GM19023 (cell line): ENCODE results near the gene STXBP1.
"Not testable (repeated sequence)": the region's sequence is repeated elsewhere in the genome, so short reads cannot be mapped to it uniquely, and the experiment has no call there.

ENCODE experiments used
- ATAC-seq: cut with Tn5 transposase; IDR thresholded peaks from one replicate; pipeline ENCODE4 v1.9.1; 2021; ENCODE audit warnings: mild to moderate bottlenecking, moderate library complexity; ENCODE audit not compliant: unreplicated experiment

Gene STXBP1

DNA sequence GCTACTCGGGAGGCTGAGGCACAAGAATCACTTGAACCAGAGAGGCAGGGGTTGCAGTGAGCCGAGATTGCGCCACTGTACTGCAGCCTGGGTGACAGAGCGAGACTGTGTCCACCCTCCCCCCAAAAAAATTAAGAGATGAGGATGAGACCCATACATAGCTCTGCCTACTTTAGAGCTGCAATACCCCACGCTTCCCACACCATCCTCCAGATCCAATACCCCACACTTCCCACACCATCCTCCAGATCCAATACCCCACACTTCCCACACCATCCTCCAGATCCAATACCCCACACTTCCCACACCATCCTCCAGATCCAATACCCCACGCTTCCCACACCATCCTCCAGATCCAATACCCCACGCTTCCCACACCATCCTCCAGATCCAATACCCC is 34.9 kb upstream of the STXBP1 start:
- ATAC-seq, result not testable (repeated sequence)

DNA sequence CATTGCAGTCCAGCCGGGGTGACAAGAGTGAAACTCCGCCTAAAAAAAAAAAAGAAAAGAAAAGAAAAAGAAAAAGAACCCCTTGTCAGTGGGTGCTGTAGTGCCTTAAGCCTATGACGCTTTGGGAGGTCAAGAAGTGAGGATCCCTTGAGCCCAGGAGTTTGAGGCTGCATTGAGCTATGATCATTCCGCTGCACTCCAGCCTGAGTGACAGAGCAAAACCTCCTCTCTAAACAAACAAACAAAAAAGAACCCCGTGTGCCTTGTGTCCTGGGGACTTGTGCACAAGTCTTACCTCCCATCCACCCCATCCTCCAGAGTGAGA is 33.5 kb upstream of the STXBP1 start:
- no peak for ATAC-seq

DNA sequence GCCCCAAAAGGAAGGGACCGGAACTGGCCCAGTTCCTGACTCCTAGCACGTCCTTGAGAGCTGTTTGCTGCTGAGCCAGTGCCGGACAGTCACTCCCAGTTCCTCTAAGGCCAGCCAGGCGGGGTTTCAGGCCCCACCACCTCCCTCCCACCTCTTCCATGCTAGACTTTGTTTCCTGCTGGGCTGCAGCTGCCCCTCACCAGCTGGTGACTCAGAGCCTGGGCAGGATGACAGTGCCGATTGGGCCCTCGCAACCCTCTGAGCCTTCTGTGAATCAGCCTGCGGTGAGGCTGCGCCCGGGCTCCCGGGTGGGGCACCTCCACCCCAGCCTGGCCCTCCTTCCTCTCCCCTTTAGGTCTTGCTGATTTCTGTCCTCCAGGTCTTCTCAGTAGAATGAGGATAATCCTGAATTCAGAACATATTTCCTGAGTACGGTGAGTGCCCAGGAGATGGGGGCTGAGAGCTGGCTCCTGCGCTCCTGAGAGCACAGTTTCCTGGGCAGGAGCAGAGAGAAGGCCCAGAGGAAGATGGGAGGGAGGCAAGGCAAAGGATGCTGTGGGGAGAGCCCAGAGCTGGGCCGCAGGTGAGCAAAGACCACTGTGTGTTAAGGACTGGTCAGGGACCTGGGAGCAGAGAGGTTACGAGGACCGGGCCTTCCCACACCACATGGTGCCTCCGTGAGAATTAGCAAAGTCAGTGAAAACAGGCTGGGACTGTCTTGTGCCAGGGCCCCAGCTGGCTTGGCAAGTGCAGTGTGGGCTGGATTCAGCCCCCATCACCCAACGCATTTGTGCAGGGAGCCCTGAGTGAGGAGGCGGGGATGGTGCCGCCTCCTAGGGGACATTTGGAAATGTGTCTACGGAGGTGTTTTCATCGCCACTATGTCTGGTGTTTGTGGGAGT is 32.9 kb upstream of the STXBP1 start:
- ATAC-seq, result no peak

DNA sequence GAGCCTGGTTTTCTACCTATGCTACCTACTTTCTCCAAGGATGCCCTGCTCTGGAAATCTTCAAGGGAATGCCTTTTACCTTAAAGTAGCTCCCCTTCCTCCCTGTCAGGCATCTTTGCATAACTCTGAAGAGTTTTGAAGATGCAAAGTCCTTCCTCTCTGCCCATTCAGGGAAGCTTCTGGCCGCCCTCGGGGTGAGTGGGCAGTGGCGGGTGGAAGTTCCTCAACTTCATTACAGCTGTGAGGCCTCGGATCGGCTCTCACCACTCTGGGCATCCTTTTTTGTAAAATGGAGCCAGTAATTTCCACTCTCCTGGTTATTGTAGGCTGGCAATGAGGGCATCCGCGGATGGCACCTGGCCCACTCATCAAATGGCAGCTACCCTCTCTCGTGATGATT is 31.7 kb upstream of the STXBP1 start:
- ATAC-seq, result no peak

DNA sequence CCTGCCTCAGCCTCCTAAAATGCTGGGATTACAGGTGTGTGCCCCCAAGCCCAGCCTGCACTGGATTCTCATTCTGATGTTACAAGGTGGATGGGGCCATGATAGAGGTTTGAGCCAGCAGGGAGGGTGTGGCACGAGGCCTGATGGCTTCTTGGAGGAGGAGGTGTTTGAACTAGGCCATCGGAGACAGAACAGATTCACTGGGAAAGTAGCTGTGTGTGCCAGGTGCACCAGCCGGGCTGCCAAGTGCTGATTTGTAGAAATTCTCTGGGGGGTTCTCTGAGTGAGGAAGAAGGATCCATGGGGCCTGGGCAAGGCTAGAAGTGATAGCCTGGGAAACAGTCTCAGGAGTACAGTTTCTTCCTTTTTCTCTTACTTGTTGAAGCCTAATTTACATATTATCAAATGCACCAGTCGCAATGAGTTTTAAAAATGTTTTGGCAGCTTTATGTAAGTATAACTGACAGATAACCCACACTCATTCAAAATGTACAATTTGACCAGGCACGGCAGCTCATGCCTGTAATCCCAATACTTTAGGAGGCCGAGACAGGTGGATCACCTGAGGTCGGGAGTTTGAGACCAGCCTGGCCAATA is 31.1 kb upstream of the STXBP1 start:
- no peak for ATAC-seq

DNA sequence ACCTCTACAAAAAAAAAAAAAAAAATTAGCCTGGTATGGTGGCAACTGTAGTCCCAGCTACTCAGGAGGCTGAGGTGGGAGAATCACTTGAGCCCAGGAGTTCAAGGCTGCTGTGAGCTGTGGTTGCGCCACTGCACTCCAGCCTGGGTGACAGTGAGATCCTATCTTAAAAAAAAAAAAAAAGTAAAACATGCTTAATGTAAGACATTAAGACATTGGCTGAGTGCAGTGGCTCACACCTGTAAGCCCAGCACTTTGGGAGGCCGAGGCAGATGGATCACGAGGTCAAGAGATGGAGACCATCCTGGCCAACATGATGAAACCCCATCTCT is 27.6 kb upstream of the STXBP1 start:
- not testable (repeated sequence) for ATAC-seq

DNA sequence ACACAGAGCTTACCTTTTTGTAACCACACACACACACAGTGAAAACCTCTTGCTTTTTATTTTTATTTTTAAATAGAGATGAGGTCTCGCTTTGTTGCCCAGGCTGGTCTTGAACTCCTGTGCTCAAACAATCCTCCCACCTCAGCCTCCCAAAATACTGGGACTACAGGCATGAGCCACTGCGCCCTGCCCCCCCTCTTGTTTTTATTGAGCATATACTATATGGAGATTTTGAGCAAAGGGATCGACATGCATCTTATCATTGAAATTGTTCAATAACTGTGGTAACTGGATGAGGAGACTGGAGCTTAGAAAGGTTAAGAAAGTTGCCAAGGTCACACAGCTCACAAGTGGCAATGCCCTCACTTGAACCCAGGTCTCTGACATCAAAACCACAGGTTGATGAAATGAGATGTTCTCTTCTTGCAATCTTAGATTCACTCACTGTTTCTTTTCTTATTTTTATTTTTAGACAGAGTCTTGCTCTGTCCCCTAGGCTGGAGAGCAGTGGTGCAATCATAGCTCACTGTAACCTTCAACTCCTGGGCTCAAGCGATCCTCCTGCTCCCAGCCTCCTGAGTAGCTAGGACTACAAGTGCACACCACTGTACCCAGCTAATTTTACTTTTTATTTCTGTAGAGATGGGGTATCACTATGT is 26.8 kb upstream of the STXBP1 start:
- ATAC-seq, result no peak

DNA sequence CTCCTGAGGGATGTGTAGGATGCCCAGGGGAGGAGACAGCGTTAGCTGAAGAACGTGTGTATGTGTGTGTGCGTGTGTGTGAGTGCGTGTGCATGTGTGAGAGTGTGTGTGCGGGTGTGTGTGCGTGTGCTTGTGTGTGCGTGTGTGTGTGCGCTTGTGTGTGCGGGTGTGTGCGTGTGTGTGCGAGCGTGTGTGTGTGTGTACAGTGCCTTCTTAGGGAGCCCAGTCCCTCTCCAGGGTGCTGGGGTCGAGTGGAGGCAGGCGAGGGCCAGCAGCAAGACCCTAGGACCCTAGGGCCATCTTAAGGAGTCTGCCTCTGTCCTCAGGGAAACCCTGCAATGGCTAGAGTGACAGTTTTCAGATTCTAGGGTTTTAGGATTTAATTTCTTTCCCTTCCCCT is 26.0 kb upstream of the STXBP1 start:
- no peak for ATAC-seq

DNA sequence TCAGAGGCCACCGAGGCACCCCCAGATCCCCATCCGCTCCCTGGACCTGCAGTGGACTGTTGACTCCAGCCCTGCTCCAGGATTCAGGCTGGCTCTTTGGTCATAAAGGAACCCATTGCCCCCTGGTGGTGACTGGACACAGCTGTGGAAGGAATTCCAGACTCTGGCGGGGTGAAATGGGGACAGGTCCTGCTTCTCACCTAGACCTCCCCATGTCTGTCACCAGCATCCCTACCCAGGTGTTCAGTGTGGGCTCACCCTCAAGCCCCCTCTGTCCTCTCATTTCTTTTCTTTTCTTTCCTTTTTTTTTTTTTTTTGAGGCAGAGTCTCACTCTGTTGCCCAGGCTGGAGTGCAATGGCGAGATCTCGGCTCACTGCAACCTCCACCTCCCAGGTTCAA is 25.5 kb upstream of the STXBP1 start:
- ATAC-seq, result no peak

DNA sequence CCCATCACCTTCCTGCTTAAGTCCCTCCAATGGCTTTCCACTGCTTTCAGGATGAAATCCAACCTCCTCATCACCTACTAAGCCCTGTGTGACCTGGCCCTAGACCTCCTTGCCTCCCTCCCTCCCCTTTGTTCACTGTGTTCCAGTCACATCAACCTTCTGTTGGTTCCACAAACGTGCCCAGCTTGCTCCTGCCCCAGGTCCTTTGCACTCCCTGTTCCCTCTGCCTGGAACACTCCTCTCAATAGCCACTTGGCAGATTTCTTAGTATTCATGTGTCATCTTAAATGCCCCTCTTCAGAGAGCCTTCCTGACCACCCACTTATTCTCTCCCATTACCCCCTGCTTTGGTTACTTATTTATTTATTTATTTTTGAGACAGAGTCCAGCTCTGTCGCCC is 24.1 kb upstream of the STXBP1 start:
- no peak for ATAC-seq

DNA sequence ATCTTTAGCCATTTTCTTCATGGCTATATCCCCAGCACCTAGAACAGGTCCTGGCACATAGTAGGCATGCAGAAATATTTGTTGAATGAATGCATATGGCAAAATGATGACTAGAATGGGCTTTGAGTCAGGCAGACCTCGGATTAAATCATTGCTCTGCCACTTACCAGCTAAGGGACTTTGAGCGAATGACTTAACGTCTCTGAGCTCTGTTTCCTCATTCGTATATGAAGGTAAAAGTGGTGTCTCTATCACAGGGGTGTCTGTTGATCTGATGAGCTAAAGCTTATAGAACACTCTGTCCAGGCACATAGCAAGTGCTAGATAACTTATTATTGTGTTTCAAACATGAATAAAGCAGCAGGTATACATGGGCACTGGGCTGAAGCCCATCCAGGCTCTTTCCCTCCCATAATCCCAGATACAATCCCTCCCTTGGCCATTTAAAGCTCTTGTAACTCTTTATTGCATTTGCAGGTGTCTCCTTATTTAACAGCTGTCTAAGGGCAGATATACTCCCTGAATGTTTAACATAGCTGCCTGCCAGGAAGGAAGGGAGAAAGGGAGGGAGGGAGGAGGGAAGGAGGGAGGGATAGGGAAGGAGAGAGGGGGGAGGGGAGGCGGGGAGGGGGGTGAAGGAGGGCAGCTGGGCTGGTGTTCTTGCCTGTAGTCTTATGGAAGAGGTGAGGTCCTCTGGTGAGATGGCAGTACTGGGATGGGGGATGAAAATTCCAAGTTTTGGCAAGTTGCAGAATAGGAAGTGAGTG is 23.2 kb upstream of the STXBP1 start:
- ATAC-seq, result no peak

DNA sequence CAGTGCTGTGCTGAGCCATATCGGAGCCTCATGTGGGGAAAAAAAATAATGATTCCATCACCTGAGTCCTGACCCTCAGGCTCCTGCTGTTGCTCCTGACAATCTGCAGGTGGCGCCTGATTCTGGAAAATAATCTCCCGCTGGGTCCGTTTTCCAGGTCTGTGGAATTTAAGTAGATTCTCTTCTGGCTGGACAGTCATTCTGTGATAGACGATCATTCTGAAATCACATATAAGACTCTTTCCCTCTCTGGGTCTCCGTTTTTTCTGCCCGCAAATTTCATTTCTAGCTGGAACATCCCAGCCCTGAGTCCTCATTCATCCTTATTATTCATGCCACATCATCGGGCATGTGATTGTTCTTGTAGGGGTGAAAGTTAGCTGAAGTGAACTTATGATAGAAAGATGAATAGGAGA is 22.1 kb upstream of the STXBP1 start:
- ATAC-seq, result no peak

DNA sequence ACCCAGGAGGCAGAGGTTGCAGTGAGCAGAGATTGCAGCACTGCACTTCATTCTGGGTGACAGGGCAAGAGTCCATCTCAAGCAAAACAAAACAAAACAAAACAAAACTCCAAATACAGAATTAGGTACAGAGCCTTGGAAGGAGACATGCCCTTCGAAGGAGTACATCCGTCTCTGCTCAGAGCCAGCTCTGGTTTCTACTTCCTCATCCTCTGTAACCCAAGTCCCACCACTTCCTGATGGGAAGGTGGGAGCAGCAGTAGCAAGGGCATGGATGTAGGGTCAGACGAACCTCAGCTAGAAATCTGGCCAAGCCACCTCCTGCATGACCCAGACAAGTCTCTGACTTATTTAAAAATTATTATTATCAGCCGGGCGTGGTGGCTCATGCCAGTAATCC is 16.5 kb upstream of the STXBP1 start:
- no peak for ATAC-seq

DNA sequence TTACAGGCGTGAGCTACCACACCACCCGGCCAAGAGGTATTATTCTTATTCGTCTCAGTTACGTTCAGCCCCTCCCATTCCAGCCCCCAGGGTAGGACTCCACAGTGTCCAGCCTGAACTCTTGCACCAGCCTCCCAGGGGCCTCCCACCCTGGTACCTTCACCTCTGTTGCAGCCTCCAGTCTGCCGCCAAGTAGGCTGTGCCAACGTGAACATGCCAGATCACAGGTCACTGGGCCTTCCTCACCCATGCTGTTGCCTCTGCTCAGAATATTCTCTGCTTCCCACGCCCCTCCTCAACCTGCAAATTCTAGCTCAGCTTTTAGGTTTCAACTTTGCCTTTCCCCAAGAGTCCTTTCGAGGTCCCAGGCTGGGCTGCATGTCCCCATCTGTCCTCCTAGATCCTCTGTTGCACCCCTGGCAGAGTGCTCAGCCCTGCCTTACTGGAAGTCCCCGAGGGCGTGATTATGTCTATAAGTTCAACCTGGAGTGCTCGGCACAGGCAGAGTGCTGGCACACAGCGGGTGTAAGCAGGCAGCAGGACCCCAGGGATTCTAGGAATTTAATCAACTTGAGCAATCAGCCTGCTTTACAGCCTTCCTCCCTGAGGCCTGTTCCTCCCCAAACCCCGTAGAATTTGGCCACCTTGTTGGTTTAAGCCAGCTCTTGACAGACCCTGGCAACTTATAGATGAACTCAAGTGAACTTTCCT is 13.1 kb upstream of the STXBP1 start:
- ATAC-seq, result no peak

DNA sequence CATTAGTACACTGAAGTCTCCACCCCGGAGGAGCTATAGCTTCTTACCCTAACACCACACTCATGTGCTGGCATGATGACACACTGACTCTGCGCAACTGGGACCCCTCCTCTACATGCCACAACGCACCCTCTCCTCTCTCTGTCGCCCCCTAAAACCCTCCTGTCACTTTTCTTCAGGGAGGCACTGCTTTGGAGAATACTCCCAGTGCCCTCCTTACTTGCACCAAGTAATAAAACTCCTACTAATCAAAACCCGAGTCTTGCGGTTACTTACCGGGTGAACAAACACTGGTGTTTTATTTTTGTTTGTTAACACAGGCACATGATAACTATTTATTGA is 12.6 kb upstream of the STXBP1 start:
- no peak for ATAC-seq

DNA sequence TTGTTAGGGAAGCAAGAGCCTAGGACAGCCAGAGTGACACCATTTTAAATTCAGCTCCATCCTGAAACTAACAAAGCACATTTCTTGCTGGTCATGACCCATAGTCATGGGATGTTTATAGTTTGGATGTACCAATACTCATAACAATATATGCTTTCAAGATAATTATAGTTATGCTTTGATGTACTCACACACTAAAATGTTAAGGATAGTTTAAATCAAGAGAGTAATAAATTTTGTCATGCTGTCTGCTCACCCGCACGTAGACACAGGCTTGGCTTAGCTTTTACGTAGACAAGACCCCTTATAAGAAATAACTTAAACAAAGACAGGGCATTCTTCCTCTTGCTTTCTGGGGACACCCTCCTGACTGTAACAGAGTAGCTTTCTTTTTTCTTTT is 8.9 kb upstream of the STXBP1 start:
- no peak for ATAC-seq

DNA sequence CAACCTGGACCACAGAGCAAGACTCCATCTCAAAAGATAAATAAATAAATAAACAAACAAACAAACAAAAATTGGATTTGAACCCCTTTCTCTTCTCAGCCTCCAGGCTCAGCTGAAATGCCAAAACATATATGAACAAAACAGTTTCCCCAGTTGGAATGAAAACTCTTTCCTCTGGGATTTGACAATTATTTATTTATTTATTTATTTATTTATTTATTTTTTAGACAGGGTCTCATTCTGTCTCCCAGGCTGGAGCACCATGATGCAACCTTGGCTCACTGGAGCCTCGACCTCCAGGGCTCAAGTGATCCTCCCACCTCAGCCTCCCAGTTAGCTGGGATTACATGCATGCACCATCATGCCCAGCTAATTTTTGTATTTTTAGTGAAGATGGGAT is 6.0 kb upstream of the STXBP1 start:
- ATAC-seq, result no peak

DNA sequence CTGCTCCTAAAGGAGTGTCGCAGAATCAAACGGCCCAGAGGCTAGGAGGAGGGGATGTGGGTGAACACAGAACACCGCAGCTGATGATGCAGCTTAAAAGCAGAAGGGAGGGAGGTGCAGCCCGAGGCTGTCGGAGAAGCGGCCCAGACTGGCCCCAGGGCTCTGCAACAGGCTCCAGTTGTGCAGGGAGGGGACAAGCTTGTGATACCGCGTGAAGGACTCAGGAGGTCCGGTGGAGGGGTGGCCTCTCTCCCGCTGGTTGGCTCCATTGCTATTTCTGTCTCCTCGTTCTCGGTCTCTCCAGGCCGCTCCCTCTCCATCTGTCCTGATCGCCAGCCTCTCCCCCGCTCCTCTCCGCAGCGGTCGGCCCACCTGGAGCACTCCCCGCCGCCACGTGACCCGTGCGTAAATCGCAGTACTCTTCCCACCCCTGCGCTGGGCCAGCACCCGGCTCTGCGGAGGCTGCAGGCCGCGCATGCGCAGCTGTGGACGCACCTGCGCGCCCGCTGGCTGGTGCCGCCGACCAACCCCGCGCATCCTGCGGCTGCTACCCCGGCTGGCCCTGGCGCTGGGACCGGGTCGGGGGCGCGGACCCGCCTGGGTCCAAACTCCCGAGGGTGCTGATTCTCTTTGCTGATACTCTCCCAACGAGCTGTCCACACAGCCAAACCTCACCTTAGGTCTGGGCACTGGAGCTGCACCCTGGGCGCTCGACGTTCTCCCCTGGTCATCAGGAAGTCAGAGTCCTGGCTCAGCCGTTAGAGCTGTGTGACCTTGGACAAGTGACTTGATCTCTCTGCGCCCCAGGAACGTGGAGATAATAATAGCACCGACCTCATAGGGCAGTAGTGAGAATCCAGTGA is 3.7 kb upstream of the STXBP1 start:
- ATAC-seq, result no peak

DNA sequence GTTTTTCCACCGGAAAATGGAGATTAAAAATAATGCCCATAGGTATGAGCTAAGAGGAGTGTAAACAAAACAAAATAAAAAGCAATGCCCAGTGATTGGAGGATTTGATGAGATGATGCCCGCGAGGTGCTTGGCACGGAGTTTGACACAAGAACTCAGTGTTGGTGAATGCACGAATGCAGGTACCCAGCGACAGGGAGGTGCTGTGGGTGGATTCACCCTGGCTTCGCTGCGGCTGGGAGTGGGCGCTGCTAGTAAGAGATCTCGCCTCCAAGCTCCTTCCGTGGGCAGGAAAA is 526 bp upstream of the STXBP1 start:
- no peak for ATAC-seq

DNA sequence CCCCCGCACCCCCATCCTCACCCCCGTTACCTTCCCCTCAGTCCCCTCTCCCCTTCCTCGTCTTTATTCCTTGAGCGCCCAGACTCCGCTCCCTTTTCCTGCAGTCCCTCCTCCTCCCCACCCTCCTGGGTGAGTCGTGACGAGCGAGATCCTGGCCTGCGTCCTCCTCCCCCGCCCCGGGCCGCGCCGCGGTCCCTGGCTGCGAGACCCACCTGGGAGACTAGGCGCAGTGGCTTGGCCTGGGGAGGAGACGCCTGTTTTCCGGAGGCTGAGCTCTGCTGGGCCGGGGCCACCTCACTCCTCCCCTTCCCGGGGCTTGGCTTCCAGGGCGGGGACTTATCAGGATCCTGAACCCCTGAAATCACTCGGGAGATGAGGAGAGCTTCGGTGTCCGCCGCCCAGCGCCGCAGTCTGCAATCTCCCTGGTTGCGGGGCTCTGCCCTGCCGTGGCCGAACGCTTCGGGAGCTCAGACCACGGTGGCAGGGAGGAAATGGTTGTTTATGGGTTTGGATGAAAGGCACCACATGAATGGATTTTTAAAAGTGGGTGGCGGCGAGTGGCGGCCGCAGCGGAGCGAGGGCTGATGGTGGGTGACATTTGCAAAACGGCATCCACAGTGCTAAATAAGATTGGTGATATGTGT is 984 bp downstream of the STXBP1 start:
- ATAC-seq, result no peak
